ENCODE results near the gene PREX1.

GRCh38 chr20:48821261-48821920, 6.4 kb downstream of the PREX1 start:
- TF ChIP-seq ZFP30 (CRISPR knock-in tag; IDR thresholded peaks at IDR 0.05) = no peak
- TF ChIP-seq ARNTL (CRISPR knock-in tag; IDR thresholded peaks at IDR 0.05; ENCODE audit: borderline replicate concordance, low read depth) = no peak
- no peak for TF ChIP-seq ZNF8 (CRISPR knock-in tag; IDR thresholded peaks at IDR 0.05)
